Measurements from ENCODE around the gene TGFB2.

Gene TGFB2

GRCh38 chr1:218462587-218462986 is 117.5 kb downstream of the TGFB2 start:
- no peak for DNase-seq (ENCODE audit: low spot score)

DNA sequence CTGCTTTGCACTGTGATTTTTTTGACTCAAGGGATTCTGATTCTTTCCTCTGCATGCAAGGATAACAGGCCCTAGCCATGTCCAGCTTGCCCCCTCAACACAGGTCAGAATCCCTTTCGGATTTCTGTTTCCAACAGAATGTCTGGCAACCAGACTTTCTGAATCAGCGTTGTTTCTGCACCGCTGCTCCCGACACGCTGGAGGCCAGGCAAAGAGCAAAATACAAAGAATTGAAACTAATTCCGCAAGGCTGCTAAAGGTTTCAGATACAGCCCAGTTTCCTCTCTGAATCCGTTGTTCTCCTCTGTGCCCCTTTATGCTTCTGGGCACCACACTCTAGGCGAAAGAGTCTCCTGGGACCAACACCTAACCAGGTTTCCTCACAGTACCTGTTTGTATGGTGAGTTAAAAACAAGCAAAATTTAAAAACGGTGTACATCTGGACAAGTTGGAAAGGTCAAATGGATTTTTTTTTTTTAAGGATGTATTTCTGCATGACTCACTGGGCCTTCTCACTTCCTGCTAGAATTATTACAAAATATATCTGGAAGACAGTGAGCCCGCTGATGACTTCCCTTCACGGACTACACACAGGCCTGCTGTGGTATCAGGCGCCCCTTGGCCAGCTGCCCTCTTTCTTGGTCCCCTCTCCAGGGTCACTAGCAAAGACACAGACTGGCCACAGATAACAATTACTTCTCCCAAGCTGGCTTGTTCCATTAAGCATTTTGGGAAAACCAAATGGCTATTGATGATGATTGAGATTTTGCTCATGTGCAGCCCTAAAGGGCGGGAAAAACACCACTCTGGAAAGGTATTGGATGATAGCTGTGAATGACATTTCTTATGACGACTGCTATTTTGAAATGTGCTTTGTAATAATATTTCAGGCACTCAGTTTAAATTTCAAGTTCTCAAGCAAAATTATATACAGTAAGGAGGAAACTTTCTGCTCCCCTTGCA is 118.3 kb downstream of the TGFB2 start:
- no peak for DNase-seq (ENCODE audit: low spot score)

DNA sequence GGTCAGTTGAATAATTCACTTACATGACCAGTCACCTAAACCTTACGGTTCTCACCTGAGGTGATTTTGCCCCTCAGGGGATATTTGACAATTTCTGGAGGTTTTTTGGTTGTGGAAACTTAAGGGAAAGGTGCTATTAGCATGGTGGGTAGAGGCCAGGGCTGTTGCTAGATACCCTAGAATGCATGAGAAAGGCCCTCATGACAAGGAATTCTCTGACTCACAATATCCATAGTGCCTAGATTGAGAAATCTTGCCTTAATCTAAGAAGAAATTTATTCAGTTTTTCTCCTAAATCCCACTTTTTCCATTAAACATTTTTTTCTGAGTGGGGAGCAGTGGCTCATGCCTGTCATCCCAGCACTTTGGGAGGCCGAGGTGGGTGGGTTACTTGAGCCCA is 119.7 kb downstream of the TGFB2 start:
- no peak for DNase-seq (ENCODE audit: low spot score)

- DNase-seq (ENCODE audit: low spot score), result no peak
Observed at GRCh38 chr1:218466341-218467010, 121.3 kb downstream of the TGFB2 start.

GRCh38 chr1:218467101-218468072 is 122.3 kb downstream of the TGFB2 start:
- DNase-seq (ENCODE audit: low spot score), result no peak

GRCh38 chr1:218468711-218469110 is 123.6 kb downstream of the TGFB2 start:
- DNase-seq (ENCODE audit: low spot score), result no peak

GRCh38 chr1:218472885-218473284 is 127.7 kb downstream of the TGFB2 start:
- DNase-seq (ENCODE audit: low spot score), result no peak

- DNase-seq (ENCODE audit: low spot score), result no peak
Observed at GRCh38 chr1:218473522-218473921, 128.4 kb downstream of the TGFB2 start.

DNA sequence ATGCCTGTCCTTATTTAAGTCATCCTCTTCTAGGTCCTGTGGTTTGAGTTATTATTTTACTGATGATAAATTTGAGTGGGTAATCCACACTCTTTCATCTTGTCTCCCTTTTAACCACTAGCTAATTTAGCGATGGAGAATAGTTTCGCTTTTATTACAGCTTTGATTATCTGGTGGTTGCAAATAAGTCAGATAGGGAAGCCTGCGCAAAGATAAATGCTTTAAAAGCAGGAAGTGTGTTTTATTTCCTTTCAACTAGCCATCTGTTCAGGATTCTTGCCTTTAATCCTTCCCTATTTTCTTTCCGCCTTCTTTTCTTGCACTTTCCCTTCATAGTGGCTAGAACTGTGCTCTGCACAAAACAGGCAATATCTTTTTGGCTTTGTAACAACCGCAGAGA is 129.0 kb downstream of the TGFB2 start:
- DNase-seq (ENCODE audit: low spot score), result no peak

DNA sequence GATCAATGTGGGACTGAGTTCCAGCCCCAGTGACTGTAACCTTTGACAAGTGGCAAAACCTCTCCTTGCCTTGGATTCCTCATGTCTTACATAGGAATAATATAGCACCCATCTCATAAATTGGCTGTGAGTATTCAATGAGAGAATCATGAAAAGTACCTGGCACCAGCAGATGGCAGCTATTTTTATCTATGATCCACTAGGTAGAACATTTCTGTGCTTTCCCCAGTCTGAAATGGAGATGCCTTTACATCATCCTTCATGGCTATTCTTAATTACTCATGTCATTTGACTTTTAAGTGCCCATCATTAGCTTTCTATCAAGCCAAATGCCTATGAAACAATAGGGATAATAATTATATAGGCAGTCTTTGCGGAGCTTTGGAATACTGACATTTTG is 130.1 kb downstream of the TGFB2 start:
- DNase-seq (ENCODE audit: low spot score), result no peak

DNA sequence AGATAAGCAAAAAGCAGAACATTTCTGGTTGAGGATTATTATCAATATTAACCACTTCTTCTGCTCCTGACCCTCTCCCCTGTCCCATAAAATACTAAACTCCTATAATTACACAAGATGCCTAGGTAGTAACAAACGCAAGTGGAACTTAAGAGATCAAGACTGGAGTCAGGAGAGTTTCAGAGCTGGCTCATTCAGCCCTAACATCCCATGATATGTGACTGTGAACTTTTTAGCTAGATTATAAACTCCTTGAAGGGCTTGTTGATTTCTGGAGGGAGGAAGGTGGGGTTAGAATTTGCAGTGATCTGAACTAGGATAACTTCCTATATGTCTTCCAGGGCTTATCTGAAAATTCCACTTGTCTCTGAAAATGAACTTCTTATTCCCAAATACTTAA is 130.6 kb downstream of the TGFB2 start:
- no peak for DNase-seq (ENCODE audit: low spot score)

DNA sequence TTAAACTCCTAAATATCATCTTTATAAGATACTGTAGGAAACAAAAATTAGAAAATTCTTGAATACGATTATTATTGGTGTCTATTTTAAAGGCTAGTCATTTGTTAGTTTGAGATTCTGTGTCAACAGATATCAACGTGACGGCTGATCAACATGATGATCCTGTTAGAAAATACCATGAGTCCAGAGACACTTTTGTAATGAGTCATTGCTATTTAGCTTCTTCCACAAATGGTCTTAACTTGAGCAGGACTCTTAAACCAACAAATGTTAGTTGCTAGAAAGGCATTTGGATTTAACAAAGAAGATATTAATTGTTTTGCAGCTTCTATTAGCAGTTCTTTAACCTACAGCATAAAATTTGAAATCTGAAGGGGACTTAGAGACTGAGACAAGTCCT is 131.2 kb downstream of the TGFB2 start:
- no peak for DNase-seq (ENCODE audit: low spot score)

DNA sequence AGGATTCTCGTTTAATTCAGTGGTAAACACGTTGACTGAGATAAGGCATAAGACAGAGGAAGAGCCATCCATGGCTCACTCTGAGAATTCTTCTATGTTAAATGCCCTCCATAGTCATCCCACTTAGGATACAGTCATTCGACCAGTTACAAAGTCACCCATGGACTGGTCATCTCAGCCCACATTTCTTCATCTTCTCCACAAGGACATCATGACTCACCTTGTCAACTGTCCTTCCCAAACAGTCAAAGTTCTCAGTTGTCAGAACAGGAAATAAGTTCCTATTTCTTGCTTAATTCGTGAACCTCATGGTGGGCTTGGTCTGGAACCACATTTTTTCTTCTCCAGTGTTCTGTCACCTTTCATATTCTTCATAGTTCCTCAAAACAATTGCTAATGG is 133.2 kb downstream of the TGFB2 start:
- no peak for DNase-seq (ENCODE audit: low spot score)

DNA sequence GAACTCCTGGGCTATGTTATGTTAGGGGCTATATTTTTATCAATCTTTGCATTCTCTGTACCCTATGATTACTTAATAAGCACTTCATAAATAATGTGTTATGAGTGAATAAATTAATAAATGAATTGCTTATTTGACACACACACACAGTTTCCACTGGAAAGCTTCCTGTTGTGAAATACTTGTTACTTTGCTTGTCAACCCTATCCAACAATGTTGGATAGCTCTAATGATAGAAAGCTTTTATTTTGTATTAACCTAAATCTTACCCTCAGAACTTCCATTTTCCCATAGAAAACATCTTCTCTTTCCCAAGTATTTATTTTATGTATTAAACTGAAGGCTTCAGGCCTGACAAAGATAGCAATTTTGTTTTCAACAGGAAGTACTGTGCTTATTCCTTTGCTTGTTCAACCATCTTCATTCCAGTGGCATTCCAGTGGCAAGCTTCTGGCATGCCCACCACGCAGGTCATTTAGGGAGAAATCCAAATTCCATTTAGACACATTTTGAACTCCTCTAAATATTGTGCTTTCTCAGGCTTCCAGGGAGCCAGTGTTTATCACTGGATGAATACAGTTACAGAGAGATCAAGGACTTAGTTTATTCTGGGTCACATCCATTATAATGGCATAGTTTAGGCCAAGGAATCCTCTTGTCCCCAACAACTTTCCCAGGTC is 134.4 kb downstream of the TGFB2 start:
- no peak for DNase-seq (ENCODE audit: low spot score)

- no peak for DNase-seq (ENCODE audit: low spot score)
Observed at GRCh38 chr1:218480137-218480536, 135.0 kb downstream of the TGFB2 start.

DNA sequence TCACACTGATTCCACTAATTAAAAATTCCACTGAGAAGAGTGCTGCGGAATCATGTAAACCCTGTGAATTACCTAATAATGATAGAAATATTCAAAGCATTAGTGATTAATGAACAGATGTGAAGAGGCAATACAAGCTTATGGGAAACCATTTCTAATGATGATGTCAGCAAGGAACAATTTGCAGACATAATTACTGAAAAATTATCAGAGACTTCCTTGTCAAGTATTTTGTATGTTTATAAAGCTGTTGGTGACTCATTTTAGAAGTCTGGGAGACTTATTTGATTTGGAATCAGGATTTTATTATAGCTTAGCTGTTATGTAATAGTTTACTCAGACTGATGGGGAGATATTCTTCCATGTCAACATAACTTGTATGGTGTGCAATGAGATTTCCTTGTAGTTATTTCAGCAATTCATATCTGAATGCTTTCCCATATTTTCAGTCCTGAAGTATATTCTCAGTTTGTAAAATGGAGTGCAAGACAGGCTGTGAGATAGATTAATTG is 135.5 kb downstream of the TGFB2 start:
- DNase-seq (ENCODE audit: low spot score), result no peak

DNA sequence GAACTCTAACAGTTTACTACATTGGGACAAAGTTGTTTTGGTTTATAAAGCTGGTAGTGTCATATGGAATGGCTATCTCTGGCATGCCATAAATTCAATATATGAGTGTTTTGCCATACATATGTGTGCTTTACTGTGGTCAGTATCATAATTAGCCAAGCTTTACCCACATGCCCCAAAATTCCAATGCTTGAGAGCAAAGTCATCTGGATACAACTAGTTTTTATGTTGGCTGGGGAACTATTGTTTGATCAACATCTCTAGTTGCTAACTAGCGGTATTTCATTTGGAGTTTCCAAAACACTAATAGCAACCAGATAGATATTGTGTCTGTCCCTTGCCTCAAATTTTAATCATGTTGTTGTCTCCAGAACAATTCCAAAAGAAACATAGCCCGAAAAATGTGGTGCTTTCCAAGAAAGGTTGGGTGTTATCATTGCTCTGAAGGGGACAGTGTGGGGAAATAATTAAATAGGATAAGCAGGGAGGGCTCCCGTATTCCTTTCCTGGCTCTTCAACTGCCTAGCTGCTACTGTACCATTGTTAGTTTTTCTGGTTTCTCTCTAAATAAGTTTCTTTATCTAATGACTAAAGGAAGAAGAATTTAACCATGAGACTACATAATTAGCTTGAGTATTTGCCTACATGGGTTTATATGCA is 136.1 kb downstream of the TGFB2 start:
- DNase-seq (ENCODE audit: low spot score), result no peak

GRCh38 chr1:218482683-218483082 is 137.5 kb downstream of the TGFB2 start:
- no peak for DNase-seq (ENCODE audit: low spot score)

- DNase-seq (ENCODE audit: low spot score), result no peak
Observed at GRCh38 chr1:218485241-218485928, 140.2 kb downstream of the TGFB2 start.

DNA sequence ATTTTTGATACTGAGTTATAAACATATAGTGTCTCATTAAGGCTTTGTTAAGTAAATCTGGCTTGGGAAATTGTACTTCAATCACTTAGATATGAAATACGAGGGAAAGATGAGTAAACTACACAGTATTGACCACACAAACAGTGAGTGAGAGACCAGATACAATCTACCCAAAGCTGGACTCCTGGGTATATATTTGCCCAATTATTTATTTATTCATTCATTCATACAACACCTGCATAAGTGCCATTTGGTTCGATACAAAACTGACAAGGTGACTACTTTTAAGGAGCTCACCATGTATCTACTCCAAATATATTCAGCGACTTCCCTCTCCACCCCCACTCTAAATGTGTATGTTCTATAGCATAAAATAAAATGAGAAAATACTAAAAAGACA is 143.4 kb downstream of the TGFB2 start:
- no peak for DNase-seq (ENCODE audit: low spot score)

Data from hematopoietic multipotent progenitor cell treated with erythropoietin and hydrocortisone succinate and interleukin-3 and kit ligand, for 15 days (in vitro differentiated cells).